Astrocyte of the cerebellum (primary cell): ENCODE measurements around the gene FRK.
"Not testable (repeated sequence)": the region's sequence is repeated elsewhere in the genome, so short reads cannot be mapped to it uniquely, and the experiment has no call there.

ENCODE experiments used
- DNase-seq: peaks from one replicate; pipeline ENCODE4 v3.0.0-alpha.2; 2011; ENCODE audit warnings: low read depth
- H3K4me3 ChIP-seq: 2 replicates; pipeline ENCODE4 v1.5.1; 2011; ENCODE audit warnings: mild to moderate bottlenecking, low read depth, low read length, moderate library complexity
- CTCF ChIP-seq: IDR thresholded peaks from 2 replicates; pipeline ENCODE4 v1.5.1; 2012; ENCODE audit warnings: low read length, low read depth, moderate library complexity, mild to moderate bottlenecking; ENCODE audit errors: missing control alignments
- in situ Hi-C: cut with HindIII; loops from 2 replicates; pipeline ENCODE4 v1.10.0; 2017; ENCODE audit warnings: low sequenced_read_pairs

Gene FRK

GRCh38 chr6:116051244-116051643, 9.4 kb downstream of the FRK start:
- DNase-seq = no peak
- in situ Hi-C loops = no loop called here
- no peak overlapping the region for H3K4me3 ChIP-seq
- no peak for TF ChIP-seq CTCF

GRCh38 chr6:116050737-116051136, 10.0 kb downstream of the FRK start:
- H3K4me3 ChIP-seq = no peak overlapping the region
- no peak for TF ChIP-seq CTCF
- no peak for DNase-seq
- in situ Hi-C loops = no loop called here

DNA sequence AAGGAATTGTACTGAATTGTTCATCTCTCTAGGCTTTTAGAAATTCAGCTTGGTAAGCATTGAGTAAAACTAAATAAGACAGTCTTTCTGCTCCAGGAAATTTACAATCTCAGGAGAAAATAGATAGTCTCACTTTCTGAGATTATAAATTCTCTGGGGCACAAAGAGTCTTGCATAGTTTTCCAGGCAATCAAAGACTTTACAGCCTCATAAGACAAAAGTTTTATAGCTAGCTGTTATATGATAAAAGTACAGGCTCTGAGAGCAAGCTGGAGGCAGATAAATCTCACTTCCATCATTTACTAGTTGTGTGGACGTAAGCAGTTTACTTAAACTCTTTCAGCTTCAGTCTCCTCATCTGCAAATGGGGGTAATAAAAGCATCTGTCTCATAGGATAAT, 11.4 kb downstream of the FRK start:
- no peak overlapping the region for H3K4me3 ChIP-seq
- in situ Hi-C loops = no loop called here
- TF ChIP-seq CTCF = no peak
- no peak for DNase-seq

- no peak for TF ChIP-seq CTCF
- in situ Hi-C loops = no loop called here
- H3K4me3 ChIP-seq = no peak overlapping the region
- no peak for DNase-seq
These were observed 13.3 kb downstream of the FRK start for GRCh38 chr6:116047173-116047933.

DNA sequence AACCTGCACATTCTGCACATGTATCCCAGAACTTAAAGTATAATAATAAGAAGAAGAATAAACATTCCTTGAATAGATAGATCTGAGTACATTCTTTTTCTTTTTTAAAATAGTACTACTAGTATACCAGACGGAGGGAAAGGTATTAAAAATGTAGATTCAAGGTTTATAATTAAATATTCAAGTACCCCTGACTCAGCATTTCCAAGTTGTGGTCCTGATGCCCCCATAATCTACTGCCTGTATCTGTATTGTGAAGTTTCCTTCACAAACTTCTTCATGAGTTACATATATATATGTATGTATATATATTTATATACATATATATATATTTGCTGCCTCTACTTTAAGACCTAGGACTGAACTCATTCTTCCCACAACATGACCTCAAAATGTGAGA, 14.0 kb downstream of the FRK start:
- no peak for DNase-seq
- in situ Hi-C loops = no loop called here
- TF ChIP-seq CTCF = no peak
- no peak overlapping the region for H3K4me3 ChIP-seq

DNA sequence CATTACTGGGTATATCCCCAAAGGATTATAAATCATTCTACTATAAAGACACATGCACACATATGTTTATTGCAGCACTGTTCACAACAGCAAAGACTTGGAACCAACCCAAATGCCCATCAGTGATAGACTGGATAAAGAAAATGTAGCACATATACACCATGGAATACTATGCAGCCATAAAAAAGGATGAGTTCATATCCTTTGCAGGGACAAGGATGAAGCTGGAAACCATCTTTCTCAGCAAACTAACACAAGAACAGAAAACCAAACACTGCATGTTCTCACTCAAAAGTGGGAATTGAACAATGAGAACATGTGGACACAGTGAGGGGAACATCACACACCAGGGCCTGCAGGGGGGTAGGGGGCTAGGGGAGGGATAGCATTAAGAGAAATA, 14.4 kb downstream of the FRK start:
- in situ Hi-C loops, H3K4me3 ChIP-seq, DNase-seq: not testable (repeated sequence)

DNA sequence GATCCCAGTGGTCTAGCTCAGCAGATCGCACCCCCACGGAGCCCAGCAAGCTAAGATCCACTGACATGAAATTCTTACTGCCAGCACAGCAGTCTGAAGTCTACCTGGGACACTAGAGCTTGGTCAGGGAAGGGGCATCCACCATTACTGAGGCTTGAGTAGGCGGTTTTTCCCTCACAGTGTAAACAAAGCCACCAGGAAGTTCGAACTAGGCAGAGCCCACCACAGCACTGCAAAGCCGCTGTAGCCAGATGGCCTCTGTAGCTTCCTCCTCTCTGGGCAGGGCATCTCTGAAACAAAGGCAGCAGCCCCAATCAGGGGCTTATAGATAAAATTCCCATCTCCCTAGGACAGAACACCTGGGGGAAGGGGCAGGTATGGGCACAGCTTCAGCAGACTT, 18.8 kb downstream of the FRK start:
- in situ Hi-C loops = no loop called here
- DNase-seq = no peak
- no peak overlapping the region for H3K4me3 ChIP-seq
- no peak for TF ChIP-seq CTCF
